ENCODE data around the gene NPY5R.

DNA sequence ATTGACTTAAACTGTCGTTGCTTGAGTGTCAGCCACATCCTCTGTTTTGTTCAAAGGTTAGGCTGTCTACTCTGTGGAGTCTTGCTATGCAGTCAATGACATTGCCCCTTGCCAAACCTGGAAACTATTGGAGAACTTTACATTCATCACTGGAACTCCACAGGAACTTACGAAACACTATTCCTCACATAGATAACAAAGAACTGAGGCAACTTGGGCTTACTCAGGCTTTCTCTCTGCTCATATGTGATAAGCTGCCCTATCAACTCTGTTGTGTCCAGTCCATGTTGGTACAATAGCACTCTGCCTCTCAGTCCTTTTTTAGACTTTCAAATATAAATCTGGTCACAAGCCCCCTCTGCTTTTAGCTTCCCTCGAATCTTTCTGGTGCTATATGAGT is 9.4 kb downstream of the NPY5R start:
- TF ChIP-seq, protein P1, sequence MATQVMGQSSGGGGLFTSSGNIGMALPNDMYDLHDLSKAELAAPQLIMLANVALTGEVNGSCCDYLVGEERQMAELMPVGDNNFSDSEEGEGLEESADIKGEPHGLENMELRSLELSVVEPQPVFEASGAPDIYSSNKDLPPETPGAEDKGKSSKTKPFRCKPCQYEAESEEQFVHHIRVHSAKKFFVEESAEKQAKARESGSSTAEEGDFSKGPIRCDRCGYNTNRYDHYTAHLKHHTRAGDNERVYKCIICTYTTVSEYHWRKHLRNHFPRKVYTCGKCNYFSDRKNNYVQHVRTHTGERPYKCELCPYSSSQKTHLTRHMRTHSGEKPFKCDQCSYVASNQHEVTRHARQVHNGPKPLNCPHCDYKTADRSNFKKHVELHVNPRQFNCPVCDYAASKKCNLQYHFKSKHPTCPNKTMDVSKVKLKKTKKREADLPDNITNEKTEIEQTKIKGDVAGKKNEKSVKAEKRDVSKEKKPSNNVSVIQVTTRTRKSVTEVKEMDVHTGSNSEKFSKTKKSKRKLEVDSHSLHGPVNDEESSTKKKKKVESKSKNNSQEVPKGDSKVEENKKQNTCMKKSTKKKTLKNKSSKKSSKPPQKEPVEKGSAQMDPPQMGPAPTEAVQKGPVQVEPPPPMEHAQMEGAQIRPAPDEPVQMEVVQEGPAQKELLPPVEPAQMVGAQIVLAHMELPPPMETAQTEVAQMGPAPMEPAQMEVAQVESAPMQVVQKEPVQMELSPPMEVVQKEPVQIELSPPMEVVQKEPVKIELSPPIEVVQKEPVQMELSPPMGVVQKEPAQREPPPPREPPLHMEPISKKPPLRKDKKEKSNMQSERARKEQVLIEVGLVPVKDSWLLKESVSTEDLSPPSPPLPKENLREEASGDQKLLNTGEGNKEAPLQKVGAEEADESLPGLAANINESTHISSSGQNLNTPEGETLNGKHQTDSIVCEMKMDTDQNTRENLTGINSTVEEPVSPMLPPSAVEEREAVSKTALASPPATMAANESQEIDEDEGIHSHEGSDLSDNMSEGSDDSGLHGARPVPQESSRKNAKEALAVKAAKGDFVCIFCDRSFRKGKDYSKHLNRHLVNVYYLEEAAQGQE (IDR thresholded peaks at IDR 0.05; ENCODE audit: low read depth) = no peak
- TF ChIP-seq TCF12 (IDR thresholded peaks at IDR 0.05; ENCODE audit: low read depth) (no peak), EGR1 (IDR thresholded peaks at IDR 0.05) (no peak), EP300 (IDR thresholded peaks at IDR 0.05; ENCODE audit: borderline replicate concordance) (no peak), FOXM1 (IDR thresholded peaks at IDR 0.05; ENCODE audit: borderline replicate concordance, low read depth) (no peak), TAF1 (IDR thresholded peaks at IDR 0.05; ENCODE audit: low read depth) (no peak), RAD21 (IDR thresholded peaks at IDR 0.05; ENCODE audit: low read depth) (no peak), ZBTB7A (IDR thresholded peaks at IDR 0.05; ENCODE audit: low read depth) (no peak), TEAD4 (IDR thresholded peaks at IDR 0.05) (no peak)
- TF ChIP-seq, protein P2, sequence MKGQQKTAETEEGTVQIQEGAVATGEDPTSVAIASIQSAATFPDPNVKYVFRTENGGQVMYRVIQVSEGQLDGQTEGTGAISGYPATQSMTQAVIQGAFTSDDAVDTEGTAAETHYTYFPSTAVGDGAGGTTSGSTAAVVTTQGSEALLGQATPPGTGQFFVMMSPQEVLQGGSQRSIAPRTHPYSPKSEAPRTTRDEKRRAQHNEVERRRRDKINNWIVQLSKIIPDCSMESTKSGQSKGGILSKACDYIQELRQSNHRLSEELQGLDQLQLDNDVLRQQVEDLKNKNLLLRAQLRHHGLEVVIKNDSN (IDR thresholded peaks at IDR 0.05) = no peak
- TF ChIP-seq, protein P3, sequence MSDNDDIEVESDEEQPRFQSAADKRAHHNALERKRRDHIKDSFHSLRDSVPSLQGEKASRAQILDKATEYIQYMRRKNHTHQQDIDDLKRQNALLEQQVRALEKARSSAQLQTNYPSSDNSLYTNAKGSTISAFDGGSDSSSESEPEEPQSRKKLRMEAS (IDR thresholded peaks at IDR 0.05) = no peak
